ENCODE measurements around the gene PRL. TPM values are rescaled to one million over a fixed set of nuclear protein-coding genes. Genes with fewer than 3 reads are reported as not detected.

Gene PRL
- total RNA-seq, 1 experiment from 2014 or later = not detected

DNA sequence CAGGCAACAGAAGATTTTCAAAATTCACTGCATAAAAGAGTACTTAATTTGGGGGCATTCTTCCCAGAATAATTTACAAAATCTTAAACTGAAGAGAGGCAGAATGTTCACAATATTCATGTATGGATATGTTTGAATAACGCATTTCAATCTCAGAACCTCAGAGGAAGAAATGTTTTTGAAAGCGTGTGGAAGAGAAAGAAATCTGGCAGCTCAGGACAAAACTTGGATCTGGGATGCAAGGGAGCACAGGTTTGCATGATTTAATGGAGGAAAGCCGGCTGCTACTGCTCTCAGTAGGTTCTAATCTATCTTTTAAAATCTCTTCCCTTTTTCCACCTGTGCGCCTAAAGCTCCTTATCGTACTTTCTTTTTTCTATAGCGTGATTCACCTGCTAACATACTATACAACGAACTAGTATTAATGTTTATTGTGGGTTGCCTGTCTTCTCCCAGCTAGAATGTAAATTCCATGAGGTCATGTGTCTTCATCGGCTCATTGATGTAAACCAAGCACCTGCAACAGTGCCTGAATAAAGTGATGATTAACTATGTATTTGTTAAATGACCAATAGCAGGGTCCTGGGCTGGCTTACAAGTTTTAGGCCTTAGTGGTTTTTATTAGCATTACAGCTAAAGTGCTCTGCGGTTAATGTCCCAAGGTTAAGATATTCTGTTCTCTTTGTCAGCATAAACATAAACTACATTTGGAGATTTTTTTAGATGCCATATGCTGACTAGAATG is 15.3 kb downstream of the PRL start:
- WGBS (ENCODE audit: extremely low coverage, insufficient read length, low lambda C conversion rate) = no CpG with 5 or more reads among the region's 9 CpGs
- H3K79me2 ChIP-seq (ENCODE audit: insufficient read depth, low read length) = no peaks in the 10 kb centered on the region
- H3K9ac ChIP-seq (ENCODE audit: extremely low read depth, insufficient read length, low read length) = no peak overlapping the region
- no peaks in the 10 kb centered on the region for H3K23me2 ChIP-seq (ENCODE audit: insufficient read length, low read depth, low read length, poor library complexity, severe bottlenecking)
- no peak overlapping the region for H2AK5ac ChIP-seq (ENCODE audit: insufficient read length, low read length)
- no peaks in the 10 kb centered on the region for H3K4me1 ChIP-seq (ENCODE audit: insufficient read depth, low read length)
- no peaks in the 10 kb centered on the region for H3K27me3 ChIP-seq (ENCODE audit: insufficient read depth, low read length)
- no peak overlapping the region for H3K27ac ChIP-seq (ENCODE audit: insufficient read length, low read depth, low read length)
- H4K8ac ChIP-seq (replicated peaks; ENCODE audit: insufficient read length, low read depth, low read length) = no peak overlapping the region
- no peaks in the 10 kb centered on the region for H3K4me1 Mint-ChIP-seq
- TF ChIP-seq, protein P1, sequence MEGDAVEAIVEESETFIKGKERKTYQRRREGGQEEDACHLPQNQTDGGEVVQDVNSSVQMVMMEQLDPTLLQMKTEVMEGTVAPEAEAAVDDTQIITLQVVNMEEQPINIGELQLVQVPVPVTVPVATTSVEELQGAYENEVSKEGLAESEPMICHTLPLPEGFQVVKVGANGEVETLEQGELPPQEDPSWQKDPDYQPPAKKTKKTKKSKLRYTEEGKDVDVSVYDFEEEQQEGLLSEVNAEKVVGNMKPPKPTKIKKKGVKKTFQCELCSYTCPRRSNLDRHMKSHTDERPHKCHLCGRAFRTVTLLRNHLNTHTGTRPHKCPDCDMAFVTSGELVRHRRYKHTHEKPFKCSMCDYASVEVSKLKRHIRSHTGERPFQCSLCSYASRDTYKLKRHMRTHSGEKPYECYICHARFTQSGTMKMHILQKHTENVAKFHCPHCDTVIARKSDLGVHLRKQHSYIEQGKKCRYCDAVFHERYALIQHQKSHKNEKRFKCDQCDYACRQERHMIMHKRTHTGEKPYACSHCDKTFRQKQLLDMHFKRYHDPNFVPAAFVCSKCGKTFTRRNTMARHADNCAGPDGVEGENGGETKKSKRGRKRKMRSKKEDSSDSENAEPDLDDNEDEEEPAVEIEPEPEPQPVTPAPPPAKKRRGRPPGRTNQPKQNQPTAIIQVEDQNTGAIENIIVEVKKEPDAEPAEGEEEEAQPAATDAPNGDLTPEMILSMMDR (conservative IDR thresholded peaks at IDR 0.05) = no peak
- no peak overlapping the region for H3K4ac ChIP-seq (ENCODE audit: low read depth, low read length)
- H3K79me1 ChIP-seq (ENCODE audit: insufficient read depth, low read depth, low read length, poor library complexity, severe bottlenecking) = no peaks in the 10 kb centered on the region
- H3T11ph ChIP-seq (ENCODE audit: low read length) = no peak overlapping the region
- H4K91ac ChIP-seq (ENCODE audit: insufficient read length, low read depth, low read length) = no peak overlapping the region
- no peak overlapping the region for H2BK120ac ChIP-seq (ENCODE audit: low read depth, low read length, poor library complexity, severe bottlenecking)
- H3K27me3 Mint-ChIP-seq (ENCODE audit: low read depth) = no peaks in the 10 kb centered on the region
- no peak overlapping the region for H3K23ac ChIP-seq (ENCODE audit: insufficient read length, low read depth, low read length)
- H3K18ac ChIP-seq (ENCODE audit: insufficient read length, low read depth, low read length) = no peak overlapping the region
- no peak overlapping the region for H2AFZ ChIP-seq (ENCODE audit: low read length)
- H3K36me3 Mint-ChIP-seq (ENCODE audit: insufficient read depth in 1 of 3, low read depth in 3 of 3) = peaks cover 0 to 11% (median 8%) of the 10 kb centered on the region in 3 experiments; a peak in 3 of 7 replicates
- no peak overlapping the region for H3K56ac ChIP-seq (ENCODE audit: insufficient read length, low read depth, low read length)
- no peak overlapping the region for H3K4me3 Mint-ChIP-seq
- no peak overlapping the region for H2BK15ac ChIP-seq (ENCODE audit: low read depth, low read length)
- no peak overlapping the region for H3K14ac ChIP-seq (ENCODE audit: insufficient read depth, low read length)
- peaks cover 0 to 3% of the 10 kb centered on the region in 2 experiments; a peak in 1 of 5 replicates for H3K9me3 Mint-ChIP-seq
- H4K20me1 ChIP-seq (ENCODE audit: control insufficient read depth, insufficient read depth, insufficient read length) = no peaks in the 10 kb centered on the region
- no peak overlapping the region for H2BK20ac ChIP-seq (ENCODE audit: low read depth, low read length, poor library complexity, severe bottlenecking)
- H3K4me2 ChIP-seq (ENCODE audit: insufficient read depth, insufficient read length, low read length) = no peak overlapping the region
- H2BK5ac ChIP-seq (ENCODE audit: insufficient read length, low read length) = no peak overlapping the region
- no peak overlapping the region for H2BK12ac ChIP-seq (ENCODE audit: insufficient read length, low read depth, low read length)
- no peaks in the 10 kb centered on the region for H3K9me3 ChIP-seq (ENCODE audit: control insufficient read depth, low read depth, low read length)
- peak overlapping the region in 1 of 3 experiments; percentile 7; a peak in 1 of 7 replicates for H3K27ac Mint-ChIP-seq
- no peak overlapping the region for H4K5ac ChIP-seq (ENCODE audit: insufficient read length, low read depth, low read length)
- DNase-seq = no peak

Data from H9 (cell line).